ENCODE results near the gene VWA5B1.
A peak's percentile ranks its signal among the peaks of the same experiment; 100 is the strongest.

Gene VWA5B1

DNA sequence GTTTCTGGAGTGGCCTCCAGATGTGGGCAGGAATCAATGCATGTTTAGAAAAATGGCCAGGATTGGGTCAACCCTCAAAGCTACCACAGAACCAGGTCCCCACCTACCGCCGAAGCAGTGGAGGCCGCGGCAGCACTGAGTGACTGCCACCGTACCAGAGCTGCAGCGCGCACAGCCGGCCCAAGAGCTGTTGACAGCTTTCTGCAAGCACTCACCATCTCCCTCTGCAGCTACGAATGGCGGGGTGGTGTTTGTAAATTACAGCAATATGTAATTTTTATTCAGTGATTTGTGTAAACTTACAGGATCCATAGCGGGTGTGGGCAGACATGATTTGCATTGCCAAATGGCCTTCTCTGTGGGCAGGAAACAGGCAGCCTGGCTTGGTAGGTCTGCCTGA is 98.9 kb downstream of the VWA5B1 start:
- Mint-ChIP-seq H3K27me3 (peaks cover 95% of the 10 kb centered on the region), H3K4me3 (no peak overlapping the region), H3K4me1 (no peaks in the 10 kb centered on the region), H3K9me3 (peaks cover 8 to 13% of the 10 kb centered on the region in 2 donors), H3K27ac (no peak overlapping the region)
- ATAC-seq (no peak), DNase-seq (no peak)

- no peak overlapping the region for H3K27ac Mint-ChIP-seq
- peaks cover 85% of the 10 kb centered on the region for H3K27me3 Mint-ChIP-seq
- H3K4me3 Mint-ChIP-seq, result no peak overlapping the region
- no peak for DNase-seq
- peaks cover 10 to 15% of the 10 kb centered on the region in 2 donors for H3K9me3 Mint-ChIP-seq
- no peaks in the 10 kb centered on the region for H3K4me1 Mint-ChIP-seq
- no peak for ATAC-seq
Observed at GRCh38 chr1:20390589-20391331, 100.1 kb downstream of the VWA5B1 start.

- Mint-ChIP-seq H3K9me3 (peaks cover 10 to 15% of the 10 kb centered on the region in 2 donors), H3K4me3 (no peak overlapping the region), H3K4me1 (no peaks in the 10 kb centered on the region), H3K27me3 (peaks cover 62% of the 10 kb centered on the region), H3K27ac (no peak overlapping the region)
- ATAC-seq, result no peak
- DNase-seq, result no peak
Observed at GRCh38 chr1:20395255-20395654, 104.6 kb downstream of the VWA5B1 start.

- peaks cover 10% of the 10 kb centered on the region in 2 donors for H3K9me3 Mint-ChIP-seq
- H3K4me3 Mint-ChIP-seq, result no peak overlapping the region
- no peak for DNase-seq
- H3K27me3 Mint-ChIP-seq, result peaks cover 54% of the 10 kb centered on the region
- no peak overlapping the region for H3K27ac Mint-ChIP-seq
- ATAC-seq, result no peak
- H3K4me1 Mint-ChIP-seq, result no peaks in the 10 kb centered on the region
Observed at GRCh38 chr1:20398744-20399143, 108.1 kb downstream of the VWA5B1 start.

DNA sequence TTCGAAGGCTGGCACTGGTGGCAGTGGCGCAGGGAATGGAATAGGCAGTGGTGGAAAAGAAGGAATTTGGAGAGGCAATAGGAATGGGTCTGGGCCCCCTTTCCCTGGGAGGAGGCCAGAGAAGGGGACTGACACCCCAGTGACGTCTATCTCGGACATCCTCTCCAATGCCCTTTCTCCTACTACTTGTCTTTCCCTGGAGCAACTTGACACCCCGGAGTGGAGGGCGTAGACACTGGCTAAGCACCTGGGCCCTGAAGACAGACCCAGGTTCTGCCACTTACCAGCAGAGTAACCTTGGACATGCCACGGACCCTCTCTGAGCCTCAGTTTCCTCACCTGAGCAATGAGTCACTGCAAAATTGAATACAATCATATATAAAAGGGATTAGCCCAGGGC is 108.5 kb downstream of the VWA5B1 start:
- DNase-seq, result no peak
- Mint-ChIP-seq H3K4me1 (no peaks in the 10 kb centered on the region), H3K9me3 (peaks cover 5 to 6% of the 10 kb centered on the region in 2 donors), H3K27me3 (peaks cover 54% of the 10 kb centered on the region), H3K4me3 (no peak overlapping the region), H3K27ac (no peak overlapping the region)
- no peak for ATAC-seq

GRCh38 chr1:20399606-20400180 is 109.0 kb downstream of the VWA5B1 start:
- peaks cover under 1 to 2% of the 10 kb centered on the region in 2 donors for H3K9me3 Mint-ChIP-seq
- no peak overlapping the region for H3K27ac Mint-ChIP-seq
- H3K4me3 Mint-ChIP-seq, result no peak overlapping the region
- no peaks in the 10 kb centered on the region for H3K4me1 Mint-ChIP-seq
- peaks cover 54% of the 10 kb centered on the region for H3K27me3 Mint-ChIP-seq
- DNase-seq (no peak), ATAC-seq (no peak)

DNA sequence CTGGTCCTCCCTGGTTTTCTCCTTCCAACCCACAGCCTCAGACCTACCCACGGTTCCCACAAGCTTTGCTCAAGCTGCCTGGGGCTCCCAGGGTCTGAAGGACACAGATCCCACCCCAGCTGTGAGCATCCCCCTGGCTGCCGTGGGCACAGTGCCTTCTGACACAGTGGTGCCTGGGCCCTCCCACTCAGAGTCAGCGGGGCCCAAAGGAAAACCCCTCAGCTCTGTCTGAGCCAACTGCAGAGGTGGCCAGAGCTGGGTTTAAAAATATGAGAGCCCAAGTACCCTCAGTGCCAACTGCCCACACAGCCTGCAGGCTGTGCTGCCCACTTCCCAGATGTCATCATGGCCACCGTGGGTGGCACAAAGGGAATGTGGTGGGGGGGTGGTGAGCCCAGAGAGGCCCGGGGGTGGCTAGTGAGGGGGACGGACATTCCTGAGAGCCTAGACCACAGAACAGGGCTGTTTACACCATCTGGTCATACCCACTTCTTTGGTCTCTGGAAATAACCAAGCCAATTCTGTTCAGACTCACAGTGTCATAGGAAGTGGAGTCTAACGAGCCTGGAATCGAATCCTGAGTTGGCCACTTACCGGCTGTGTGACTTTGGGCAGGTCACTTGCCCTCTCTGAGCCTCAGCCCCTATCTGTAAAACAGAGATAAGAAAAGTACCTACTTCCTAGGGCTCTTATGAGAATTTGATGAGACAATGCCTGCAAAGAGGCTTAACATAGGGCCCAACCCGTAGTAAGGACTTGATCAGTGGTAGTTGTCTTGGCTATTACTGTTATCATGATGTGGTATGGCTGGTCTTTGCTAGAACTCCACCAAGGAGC is 109.9 kb downstream of the VWA5B1 start:
- H3K4me3 Mint-ChIP-seq, result no peak overlapping the region

GRCh38 chr1:20401405-20402010 is 110.8 kb downstream of the VWA5B1 start:
- ATAC-seq, result no peak
- H3K4me1 Mint-ChIP-seq, result peaks cover 5% of the 10 kb centered on the region
- no peak overlapping the region for H3K27ac Mint-ChIP-seq
- peaks cover 71% of the 10 kb centered on the region for H3K27me3 Mint-ChIP-seq
- no peaks in the 10 kb centered on the region for H3K9me3 Mint-ChIP-seq
- no peak for DNase-seq
- no peak overlapping the region for H3K4me3 Mint-ChIP-seq

More for the DNA sequence above, 109.9 kb downstream of the VWA5B1 start:
- Mint-ChIP-seq H3K4me1 (no peaks in the 10 kb centered on the region), H3K9me3 (no peaks in the 10 kb centered on the region), H3K27me3 (peaks cover 62% of the 10 kb centered on the region), H3K27ac (no peak overlapping the region)
- ATAC-seq (no peak), DNase-seq (no peak)

DNA sequence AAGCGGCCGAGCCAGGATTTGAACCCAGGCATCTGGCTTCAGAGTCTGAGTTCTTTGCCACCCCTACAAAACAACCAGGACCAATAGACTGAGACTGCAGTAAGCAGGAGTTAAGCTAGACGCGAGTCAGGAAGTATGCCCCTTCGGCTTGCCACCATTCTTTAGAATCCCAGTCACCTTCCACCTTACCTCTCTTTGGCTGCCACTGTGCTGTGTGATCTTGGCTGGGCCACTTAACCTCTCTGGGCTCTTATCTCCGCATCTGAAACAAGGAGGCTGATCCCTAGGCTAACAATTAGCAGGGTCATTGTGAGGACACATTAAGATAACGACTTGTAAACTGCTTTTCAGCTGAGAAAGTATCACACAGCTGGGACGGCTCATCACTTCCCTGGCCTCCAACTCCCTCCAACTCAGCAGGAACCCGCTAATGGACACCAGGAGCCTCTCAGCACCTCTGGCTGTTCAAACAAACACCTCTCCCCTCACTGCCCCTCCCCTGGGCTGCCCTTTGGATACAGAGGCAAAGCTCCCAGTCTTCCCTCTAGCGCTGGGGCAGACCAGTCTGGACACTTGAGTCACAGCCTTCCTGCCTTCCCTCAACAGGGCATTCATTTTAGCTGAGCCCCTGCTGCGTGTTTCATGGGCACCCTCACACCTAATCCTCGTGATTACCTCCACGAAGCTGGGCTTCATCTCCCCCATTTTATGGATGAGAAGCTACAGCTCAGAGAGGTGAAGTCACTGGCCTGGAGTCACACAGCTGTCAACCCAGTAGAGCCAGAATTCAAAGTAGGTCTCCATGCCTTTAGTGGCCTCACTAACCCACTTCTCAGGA is 112.1 kb downstream of the VWA5B1 start:
- no peak overlapping the region for H3K4me3 Mint-ChIP-seq
- H3K27me3 Mint-ChIP-seq, result peaks cover 82% of the 10 kb centered on the region
- DNase-seq, result no peak
- H3K4me1 Mint-ChIP-seq, result peaks cover 5% of the 10 kb centered on the region
- ATAC-seq, result no peak
- H3K27ac Mint-ChIP-seq, result peak overlapping the region in 1 of 2 donors; percentile 7
- no peaks in the 10 kb centered on the region for H3K9me3 Mint-ChIP-seq

- H3K27me3 Mint-ChIP-seq, result peaks cover 78% of the 10 kb centered on the region
- no peaks in the 10 kb centered on the region for H3K9me3 Mint-ChIP-seq
- DNase-seq (no peak), ATAC-seq (no peak)
- no peak overlapping the region for H3K4me3 Mint-ChIP-seq
- H3K4me1 Mint-ChIP-seq, result peaks cover 5% of the 10 kb centered on the region
- H3K27ac Mint-ChIP-seq, result no peak overlapping the region
Observed at GRCh38 chr1:20403423-20404145, 112.9 kb downstream of the VWA5B1 start.

GRCh38 chr1:20404466-20404865 is 113.8 kb downstream of the VWA5B1 start:
- no peaks in the 10 kb centered on the region for H3K9me3 Mint-ChIP-seq
- no peak overlapping the region for H3K27ac Mint-ChIP-seq
- DNase-seq, result no peak
- no peak overlapping the region for H3K4me3 Mint-ChIP-seq
- ATAC-seq, result no peak
- H3K27me3 Mint-ChIP-seq, result peaks cover 71% of the 10 kb centered on the region
- H3K4me1 Mint-ChIP-seq, result peaks cover 5% of the 10 kb centered on the region
